SU-DHL-6 (cell line): Measurements from ENCODE around the gene EIF4G2.

Experiments used
- H2AFZ ChIP-seq: fragments of 200-600 bp; sonication (generic); 2 replicates; pipeline ENCODE4 v1.6.1; 2014; ENCODE audit warnings: low read depth, mild to moderate bottlenecking, moderate library complexity, mixed read lengths, antibody characterized with exemption, low read length; ENCODE audit not compliant: severe bottlenecking
- H3F3A ChIP-seq: fragments of 200-600 bp; shearing (Covaris generic); 2 replicates; pipeline ENCODE4 v1.6.0; 2016; ENCODE audit warnings: antibody characterized with exemption, mild to moderate bottlenecking; ENCODE audit not compliant: insufficient read depth
- H3K27ac ChIP-seq: fragments of 200-600 bp; sonication (generic); 2 replicates; pipeline ENCODE4 v1.5.1; 2016; ENCODE audit warnings: low read depth, mild to moderate bottlenecking, low read length, moderate library complexity, mixed read lengths
- H3K27me3 ChIP-seq: fragments of 200-600 bp; sonication (generic), shearing (Covaris generic); 2 replicates; pipeline ENCODE4 v1.6.0; 2014; ENCODE audit warnings: mild to moderate bottlenecking, low read length
- H3K36me3 ChIP-seq: fragments of 200-600 bp; sonication (generic); 2 replicates; pipeline ENCODE4 v1.6.1; 2014; ENCODE audit warnings: mild to moderate bottlenecking, low read length, mixed read lengths
- H3K4me2 ChIP-seq: fragments of 300-600, 200-600 bp; shearing (Covaris generic), sonication (generic); 2 replicates; pipeline ENCODE4 v1.6.0; 2014; ENCODE audit warnings: low read length, low read depth, mild to moderate bottlenecking; ENCODE audit not compliant: poor library complexity, severe bottlenecking
- H3K4me3 ChIP-seq: fragments of 200-600 bp; sonication (generic); 2 replicates; pipeline ENCODE4 v1.5.1; 2014; ENCODE audit warnings: antibody characterized with exemption, low read length, mild to moderate bottlenecking, mixed read lengths; ENCODE audit not compliant: insufficient read depth, poor library complexity, severe bottlenecking
- H3K79me2 ChIP-seq: fragments of 200-600 bp; sonication (generic); 2 replicates; pipeline ENCODE4 v1.6.1; 2014; ENCODE audit warnings: mild to moderate bottlenecking, low read length, moderate library complexity; ENCODE audit not compliant: insufficient read depth
- H3K9ac ChIP-seq: fragments of 200-600 bp; sonication (generic); 2 replicates; pipeline ENCODE4 v1.7.0; 2014; ENCODE audit warnings: mild to moderate bottlenecking, low read length
- H3K9me2 ChIP-seq: fragments of 200-600 bp; sonication (generic); replicated peaks from 2 replicates; pipeline ENCODE4 v1.6.1; 2014; ENCODE audit warnings: low read length; ENCODE audit not compliant: insufficient read depth
- H3K9me3 ChIP-seq: fragments of 200-600 bp; sonication (generic); 2 replicates; pipeline ENCODE4 v1.6.1; 2014; ENCODE audit warnings: low read length, mixed read lengths; ENCODE audit not compliant: insufficient read depth
- H4K20me1 ChIP-seq: fragments of 200-600 bp; sonication (generic); 2 replicates; pipeline ENCODE4 v1.6.1; 2014; ENCODE audit warnings: low read depth, mild to moderate bottlenecking, antibody characterized with exemption, low read length, moderate library complexity, mixed read lengths
- CTCF ChIP-seq: fragments of 200-600 bp; sonication (generic); IDR thresholded peaks from one replicate; pipeline ENCODE4 v1.5.1; 2017; ENCODE audit warnings: antibody characterized with exemption, mild to moderate bottlenecking, low read length, moderate library complexity; ENCODE audit not compliant: insufficient read depth, poor library complexity, severe bottlenecking
- EZH2phosphoT487 ChIP-seq: fragments of 200-600 bp; sonication (generic), shearing (Covaris generic); conservative IDR thresholded peaks from 2 replicates; pipeline ENCODE4 v1.6.1; 2018; ENCODE audit warnings: mild to moderate bottlenecking, antibody characterized with exemption, low read length, moderate library complexity, mixed read lengths

Gene EIF4G2

GRCh38 chr11:10856689-10857458 lies 48.1 kb upstream of the EIF4G2 start:
- Histone ChIP-seq H3K4me3 (peak overlapping the region; percentile 79), H3K79me2 (peaks cover 48% of the 10 kb centered on the region), H4K20me1 (no peaks in the 10 kb centered on the region), H3K27ac (peak overlapping the region; percentile 86), H3K36me3 (peaks cover 41% of the 10 kb centered on the region), H3K27me3 (no peaks in the 10 kb centered on the region), H3F3A (peaks cover 6% of the 10 kb centered on the region; the same call in 1 of the 2 replicates), H3K9ac (peak overlapping the region; percentile 90), H2AFZ (peak overlapping the region; percentile 80), H3K4me2 (peak overlapping the region; percentile 87), H3K9me3 (no peaks in the 10 kb centered on the region), H3K9me2 (no peaks in the 10 kb centered on the region)
- TF ChIP-seq EZH2phosphoT487 (no peak), CTCF (no peak)

GRCh38 chr11:10855295-10855694 lies 46.6 kb upstream of the EIF4G2 start:
- peaks cover 6% of the 10 kb centered on the region; the same call in 1 of the 2 replicates for H3F3A ChIP-seq
- no peak overlapping the region for H3K27ac ChIP-seq
- H3K9ac ChIP-seq = no peak overlapping the region
- no peak overlapping the region for H3K4me3 ChIP-seq
- TF ChIP-seq EZH2phosphoT487 = no peak
- no peak for TF ChIP-seq CTCF
- H4K20me1 ChIP-seq = no peaks in the 10 kb centered on the region
- H3K79me2 ChIP-seq = peaks cover 48% of the 10 kb centered on the region
- H3K36me3 ChIP-seq = peaks cover 45% of the 10 kb centered on the region
- H3K9me2 ChIP-seq = no peaks in the 10 kb centered on the region
- no peaks in the 10 kb centered on the region for H3K9me3 ChIP-seq
- no peaks in the 10 kb centered on the region for H3K27me3 ChIP-seq
- peak overlapping the region; percentile 87 for H3K4me2 ChIP-seq
- H2AFZ ChIP-seq = no peak overlapping the region

GRCh38 chr11:10847960-10848860 lies 39.5 kb upstream of the EIF4G2 start:
- H3K9me3 ChIP-seq = no peaks in the 10 kb centered on the region
- peaks cover 17% of the 10 kb centered on the region for H3K36me3 ChIP-seq
- H3K79me2 ChIP-seq = peaks cover 6% of the 10 kb centered on the region; the same call in 1 of the 2 replicates
- H3K4me3 ChIP-seq = no peak overlapping the region
- no peak for TF ChIP-seq CTCF
- no peak for TF ChIP-seq EZH2phosphoT487
- H3K4me2 ChIP-seq = no peak overlapping the region
- H3K9me2 ChIP-seq = no peaks in the 10 kb centered on the region
- no peaks in the 10 kb centered on the region for H3K27me3 ChIP-seq
- H3K27ac ChIP-seq = no peak overlapping the region
- no peak overlapping the region for H3K9ac ChIP-seq
- H2AFZ ChIP-seq = no peak overlapping the region
- H3F3A ChIP-seq = 0 out of 2 replicates have a peak, but pooled peaks cover 2% of the 10 kb centered on the region
- H4K20me1 ChIP-seq = no peaks in the 10 kb centered on the region
